ENCODE data around the gene GNB1L.

The GNB1L gene

GRCh38 chr22:19764299-19764593 is 90.4 kb downstream of the GNB1L start:
- TF ChIP-seq CTCF (IDR thresholded peaks at IDR 0.05; ENCODE audit: low read depth, low read length), result no peak
- DNase-seq (ENCODE audit: low read depth in 2 of 2), result no peak
- H3K4me3 ChIP-seq (replicated peaks in 1 of 2; ENCODE audit: low read depth in 2 of 2, low read length in 2 of 2), result no peak overlapping the region

GRCh38 chr22:19763458-19764298 is 91.0 kb downstream of the GNB1L start:
- no peak overlapping the region for H3K4me3 ChIP-seq (replicated peaks in 1 of 2; ENCODE audit: low read depth in 2 of 2, low read length in 2 of 2)
- no peak for TF ChIP-seq CTCF (IDR thresholded peaks at IDR 0.05; ENCODE audit: low read depth, low read length)
- no peak for DNase-seq (ENCODE audit: low read depth in 2 of 2)

- DNase-seq (ENCODE audit: low read depth in 2 of 2), result no peak
- TF ChIP-seq CTCF (IDR thresholded peaks at IDR 0.05; ENCODE audit: low read depth, low read length), result no peak
- H3K4me3 ChIP-seq (replicated peaks in 1 of 2; ENCODE audit: low read depth in 2 of 2, low read length in 2 of 2), result no peak overlapping the region
These were observed 91.9 kb downstream of the GNB1L start for GRCh38 chr22:19762568-19763457.

- DNase-seq (ENCODE audit: low read depth in 2 of 2), result no peak
- no peak overlapping the region for H3K4me3 ChIP-seq (replicated peaks in 1 of 2; ENCODE audit: low read depth in 2 of 2, low read length in 2 of 2)
- TF ChIP-seq CTCF (IDR thresholded peaks at IDR 0.05; ENCODE audit: low read depth, low read length), result no peak
These were observed 92.7 kb downstream of the GNB1L start for GRCh38 chr22:19761725-19762567.

- no peak for DNase-seq (ENCODE audit: low read depth in 2 of 2)
- H3K4me3 ChIP-seq (replicated peaks in 1 of 2; ENCODE audit: low read depth in 2 of 2, low read length in 2 of 2), result no peak overlapping the region
- no peak for TF ChIP-seq CTCF (IDR thresholded peaks at IDR 0.05; ENCODE audit: low read depth, low read length)
These were observed 93.5 kb downstream of the GNB1L start for GRCh38 chr22:19760951-19761724.

Data from cardiac fibroblast (primary cell).